Gastroesophageal sphincter (tissue), 3 donors: ENCODE measurements around the gene VPS13A.

Experiments used
- EP300 ChIP-seq: sonication (generic); formaldehyde crosslinking; IDR thresholded peaks from one replicate; pipeline ENCODE4 v1.6.1; 2017; ENCODE audit warnings: antibody characterized with exemption, mild to moderate bottlenecking
- POLR2A ChIP-seq, 2 donors: fragments of 450-650 bp; IDR thresholded peaks; one replicate each; pipeline ENCODE4 v1.6.1; 2017; ENCODE audit warnings: antibody characterized with exemption in 2 of 2, mild to moderate bottlenecking in 2 of 2, moderate library complexity in 1 of 2
- POLR2AphosphoS5 ChIP-seq: sonication (generic); formaldehyde crosslinking; IDR thresholded peaks from one replicate; pipeline ENCODE4 v1.6.1; 2017; ENCODE audit warnings: antibody characterized with exemption
- TF ChIP-seq, protein P1 (sequence below), 4 experiments: fragments of 200-600 bp in 2 of 4; fragments of 450-650 bp in 2 of 4; sonication (generic) in 1 of 4; IDR thresholded peaks; one replicate each; pipeline ENCODE4 v1.5.1; 2017 to 2019; ENCODE audit warnings: antibody characterized with exemption in 4 of 4, mild to moderate bottlenecking in 2 of 4, moderate library complexity in 2 of 4

DNA sequence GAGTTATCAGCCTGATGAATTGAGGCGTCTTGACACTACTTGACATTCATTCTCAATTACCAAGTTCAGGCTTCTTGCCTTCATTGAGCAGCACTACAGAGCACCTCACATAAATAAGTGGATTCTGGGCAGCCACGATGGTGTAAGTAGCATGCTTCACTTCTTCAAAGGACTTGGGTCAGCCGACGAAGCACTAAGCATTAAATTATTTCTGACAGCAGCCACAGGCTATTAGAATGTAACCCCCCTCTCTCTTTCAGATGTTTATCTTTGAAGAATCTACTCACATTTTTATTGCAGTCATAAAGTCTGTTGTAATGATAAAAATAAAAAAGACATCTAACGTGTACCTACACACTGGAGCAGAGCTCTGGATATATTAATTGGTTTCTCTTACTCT lies 45.9 kb upstream of the VPS13A start:
- TF ChIP-seq, protein P1, sequence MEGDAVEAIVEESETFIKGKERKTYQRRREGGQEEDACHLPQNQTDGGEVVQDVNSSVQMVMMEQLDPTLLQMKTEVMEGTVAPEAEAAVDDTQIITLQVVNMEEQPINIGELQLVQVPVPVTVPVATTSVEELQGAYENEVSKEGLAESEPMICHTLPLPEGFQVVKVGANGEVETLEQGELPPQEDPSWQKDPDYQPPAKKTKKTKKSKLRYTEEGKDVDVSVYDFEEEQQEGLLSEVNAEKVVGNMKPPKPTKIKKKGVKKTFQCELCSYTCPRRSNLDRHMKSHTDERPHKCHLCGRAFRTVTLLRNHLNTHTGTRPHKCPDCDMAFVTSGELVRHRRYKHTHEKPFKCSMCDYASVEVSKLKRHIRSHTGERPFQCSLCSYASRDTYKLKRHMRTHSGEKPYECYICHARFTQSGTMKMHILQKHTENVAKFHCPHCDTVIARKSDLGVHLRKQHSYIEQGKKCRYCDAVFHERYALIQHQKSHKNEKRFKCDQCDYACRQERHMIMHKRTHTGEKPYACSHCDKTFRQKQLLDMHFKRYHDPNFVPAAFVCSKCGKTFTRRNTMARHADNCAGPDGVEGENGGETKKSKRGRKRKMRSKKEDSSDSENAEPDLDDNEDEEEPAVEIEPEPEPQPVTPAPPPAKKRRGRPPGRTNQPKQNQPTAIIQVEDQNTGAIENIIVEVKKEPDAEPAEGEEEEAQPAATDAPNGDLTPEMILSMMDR (IDR thresholded peaks at IDR 0.05): no peak
- no peak for TF ChIP-seq POLR2AphosphoS5
- no peak for TF ChIP-seq POLR2A (IDR thresholded peaks at IDR 0.05)
- no peak for TF ChIP-seq EP300
